Measurements from ENCODE around the gene IGFL2.

DNA sequence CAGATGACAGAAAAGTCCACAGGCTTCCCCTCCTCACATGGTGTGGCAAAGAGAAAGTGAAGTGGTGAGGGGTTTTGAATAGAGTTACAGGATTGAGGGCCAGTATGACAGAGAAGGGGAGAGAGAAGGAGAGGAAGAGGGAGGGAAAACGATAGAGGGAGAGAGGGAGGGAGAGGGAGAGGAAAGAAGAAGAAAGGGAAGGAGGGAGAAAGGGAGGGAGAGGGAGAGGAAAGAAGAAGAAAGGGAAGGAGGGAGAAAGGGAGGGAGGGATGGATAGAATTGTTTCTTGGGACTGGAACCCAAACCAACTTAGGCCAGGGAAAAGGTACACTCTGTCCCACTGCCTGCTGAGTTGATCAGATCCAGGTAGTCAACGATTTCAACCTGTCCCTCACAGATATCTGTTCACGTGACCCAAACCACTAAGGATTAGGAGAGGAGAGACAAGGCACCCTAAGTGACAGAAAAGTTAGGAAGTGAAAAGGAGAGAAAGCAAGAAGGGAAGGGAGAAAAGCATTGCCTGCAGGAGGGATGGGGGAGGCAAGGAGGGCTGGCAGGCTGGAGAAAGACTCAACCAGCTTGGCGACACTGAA is 15.4 kb upstream of the IGFL2 start:
- no peak for TF ChIP-seq CTCF (IDR thresholded peaks at IDR 0.05; ENCODE audit: borderline replicate concordance, extremely low read depth, low read length, poor library complexity, severe bottlenecking)
- no peak for TF ChIP-seq EZH2 (IDR thresholded peaks at IDR 0.05; ENCODE audit: borderline replicate concordance, low read depth, low read length, severe bottlenecking)

All from DND-41 (cell line).